ENCODE measurements around the gene RASL10A.

Gene RASL10A

DNA sequence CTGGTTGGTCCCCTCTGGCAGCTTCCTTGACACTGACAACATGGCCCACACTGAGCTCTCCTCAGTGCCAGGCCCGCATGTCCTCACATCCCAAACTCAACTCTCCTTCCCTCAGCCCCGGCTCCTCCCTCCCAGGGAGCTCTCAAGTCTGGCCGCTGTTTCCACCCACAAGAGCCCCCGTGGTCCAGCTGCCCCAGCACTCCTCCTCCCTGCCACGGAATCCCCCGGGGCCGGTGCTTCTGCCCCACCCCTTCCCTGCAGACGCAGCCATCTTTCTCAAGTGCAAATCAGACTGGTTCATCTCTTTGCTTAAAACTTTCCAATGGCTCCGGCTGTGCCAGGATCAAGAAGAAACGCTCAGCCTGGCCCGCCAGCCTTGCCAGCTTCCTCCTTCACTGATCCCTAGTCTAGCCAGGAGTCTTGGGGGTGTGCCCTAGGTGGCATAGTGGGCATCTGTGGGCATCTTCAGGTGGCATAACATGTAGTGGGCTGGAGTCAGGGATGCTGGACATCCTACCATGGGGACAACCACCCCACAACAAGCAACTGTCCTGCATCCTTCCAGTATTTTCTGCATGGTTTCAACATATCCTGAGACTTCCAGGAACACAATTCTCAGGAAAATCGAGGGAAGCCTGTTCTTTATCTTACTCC is 22.3 kb upstream of the RASL10A start:
- no peak for DNase-seq

GRCh38 chr22:29336751-29337490 is 21.4 kb upstream of the RASL10A start:
- DNase-seq = no peak

GRCh38 chr22:29335656-29336055 is 20.2 kb upstream of the RASL10A start:
- DNase-seq = no peak

DNA sequence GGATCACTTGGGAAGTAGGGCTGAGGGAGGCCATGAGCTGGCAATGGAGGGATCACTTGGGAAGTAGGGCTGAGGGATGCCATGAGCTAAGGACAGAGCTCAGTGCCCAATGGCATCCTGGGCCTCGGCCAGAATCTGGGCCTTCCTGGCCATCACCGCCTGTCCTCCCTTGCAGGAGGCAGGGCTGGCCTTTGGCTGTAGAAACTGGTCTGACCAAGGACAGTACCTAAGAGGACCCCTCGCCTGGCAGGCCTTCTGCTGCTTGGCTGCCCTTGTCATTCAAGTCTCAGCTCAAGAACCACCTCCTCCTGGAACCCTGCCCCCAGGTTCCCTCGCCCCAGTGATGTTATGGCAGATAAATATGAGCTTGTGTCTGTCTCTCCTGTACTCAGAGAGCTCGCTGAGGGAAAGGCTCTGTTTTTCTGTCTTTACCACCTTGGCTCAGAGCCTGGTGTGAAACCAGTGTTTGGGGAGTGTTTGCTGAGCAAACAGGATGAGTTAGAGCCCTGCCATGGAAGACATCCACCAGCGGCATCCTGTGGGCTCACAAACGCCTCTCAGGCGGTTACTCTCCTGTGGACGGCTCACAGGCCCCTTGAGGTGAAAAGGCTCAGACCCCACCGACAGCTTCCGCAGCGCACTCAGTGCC is 19.3 kb upstream of the RASL10A start:
- DNase-seq = no peak

DNA sequence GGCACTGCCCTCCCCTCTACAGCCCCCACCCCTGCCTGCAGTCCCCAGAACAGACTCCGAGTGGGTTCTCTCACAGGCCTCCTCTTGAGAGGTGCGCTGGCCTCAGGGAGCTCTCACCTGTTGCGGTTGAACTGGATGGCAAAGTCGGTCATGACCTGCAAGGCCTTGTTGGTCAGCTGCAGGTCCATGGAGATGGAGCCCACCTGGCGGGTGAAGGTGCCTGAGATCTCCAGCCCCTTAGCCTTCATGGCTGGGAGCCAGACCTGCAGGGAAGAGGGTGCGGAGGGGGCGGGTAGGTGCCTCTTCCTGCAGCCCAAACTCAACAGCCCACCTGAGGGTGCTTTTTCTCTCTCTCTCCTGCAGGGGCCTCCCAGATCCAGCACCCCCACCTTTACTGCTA is 18.7 kb upstream of the RASL10A start:
- DNase-seq = no peak

DNA sequence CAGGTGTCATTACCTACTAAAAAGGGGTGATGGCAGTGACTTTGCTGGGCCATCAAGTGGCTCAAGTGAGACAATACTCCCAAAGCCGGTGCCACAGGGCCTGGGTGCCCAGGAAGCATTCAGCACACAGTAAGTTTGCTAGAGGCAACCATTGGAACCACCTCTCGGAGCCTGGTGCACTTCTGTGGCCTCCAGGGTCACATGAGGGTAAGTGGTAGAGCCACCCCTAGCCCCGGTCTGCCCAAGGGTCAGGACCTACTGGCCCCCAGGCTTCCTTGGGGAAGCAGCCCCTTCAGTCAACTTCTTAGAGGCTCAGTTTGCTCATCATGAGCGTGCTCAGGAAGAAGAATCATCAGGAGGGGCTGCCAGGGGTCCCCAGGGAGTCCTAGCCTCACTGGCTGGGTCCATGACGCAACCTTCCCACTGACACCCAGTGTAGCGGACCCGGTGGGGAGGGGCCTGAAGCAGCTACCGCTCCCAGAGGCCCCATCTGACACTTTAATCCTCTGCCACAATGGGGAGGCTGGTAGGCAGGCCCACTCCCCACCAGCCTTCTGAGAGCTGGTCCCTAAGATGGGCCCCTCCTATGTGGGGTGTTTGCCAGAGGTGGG is 17.5 kb upstream of the RASL10A start:
- DNase-seq = no peak

GRCh38 chr22:29331658-29332300 is 16.3 kb upstream of the RASL10A start:
- DNase-seq = no peak

DNA sequence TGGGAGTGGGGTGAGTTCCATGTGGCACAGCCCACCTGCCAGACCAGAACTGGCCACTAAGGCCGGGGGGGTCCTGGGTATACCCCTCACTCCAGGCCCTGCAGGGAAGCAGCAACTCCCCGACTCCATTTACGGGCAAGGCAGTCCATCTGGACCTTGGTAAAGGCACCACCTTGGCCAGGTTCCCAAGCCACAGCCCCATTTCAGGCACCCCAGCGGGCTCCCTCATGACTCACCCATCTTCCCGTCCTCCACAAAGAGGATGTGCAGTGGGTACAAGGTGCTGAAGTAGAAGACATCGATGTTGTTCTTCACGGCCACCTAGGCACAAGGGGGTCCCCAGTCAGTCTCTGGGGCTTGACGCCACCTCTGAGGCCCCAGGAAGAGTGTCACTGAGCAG is 15.7 kb upstream of the RASL10A start:
- DNase-seq = no peak

DNA sequence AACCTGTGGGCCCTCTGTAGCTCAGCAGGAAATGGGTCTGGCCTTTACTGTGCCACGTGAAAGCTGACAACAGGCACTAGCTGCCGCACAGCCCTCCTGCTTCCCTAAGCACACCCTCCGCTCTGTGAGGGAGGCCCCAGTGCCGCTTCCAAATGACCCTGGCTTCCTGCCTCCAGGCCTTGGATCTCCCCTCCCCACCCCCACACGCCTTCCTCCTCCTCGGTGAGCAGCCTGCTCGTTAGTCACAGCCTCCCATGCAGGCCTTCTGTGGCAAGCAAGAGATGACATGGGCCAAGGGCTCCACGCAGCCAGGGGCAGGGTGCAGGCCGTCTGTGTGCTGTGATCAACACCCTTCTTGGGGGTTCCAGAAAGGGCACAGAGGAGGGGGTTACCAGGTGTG is 15.3 kb upstream of the RASL10A start:
- no peak for DNase-seq

DNA sequence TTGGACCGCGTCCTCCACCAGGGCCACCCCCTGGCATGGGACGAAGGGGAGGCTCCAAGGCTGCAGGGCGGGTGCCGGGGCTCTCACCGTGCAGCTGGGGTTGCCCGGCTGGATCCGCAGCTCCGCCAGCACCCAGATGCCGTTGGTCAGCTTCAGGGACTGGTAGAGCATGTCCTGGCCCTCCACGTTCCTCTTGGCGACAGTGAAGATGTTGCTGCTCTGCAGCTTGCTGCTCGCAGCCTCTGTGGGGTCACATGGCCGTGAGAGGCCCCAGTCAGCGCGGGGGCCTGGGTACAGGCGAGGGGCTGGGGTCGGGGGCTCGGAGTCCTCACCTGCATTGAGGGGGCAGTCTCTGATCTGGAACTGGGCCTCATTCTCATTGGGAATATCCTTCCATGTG is 14.8 kb upstream of the RASL10A start:
- DNase-seq = no peak

GRCh38 chr22:29329581-29329980 is 14.1 kb upstream of the RASL10A start:
- no peak for DNase-seq

DNA sequence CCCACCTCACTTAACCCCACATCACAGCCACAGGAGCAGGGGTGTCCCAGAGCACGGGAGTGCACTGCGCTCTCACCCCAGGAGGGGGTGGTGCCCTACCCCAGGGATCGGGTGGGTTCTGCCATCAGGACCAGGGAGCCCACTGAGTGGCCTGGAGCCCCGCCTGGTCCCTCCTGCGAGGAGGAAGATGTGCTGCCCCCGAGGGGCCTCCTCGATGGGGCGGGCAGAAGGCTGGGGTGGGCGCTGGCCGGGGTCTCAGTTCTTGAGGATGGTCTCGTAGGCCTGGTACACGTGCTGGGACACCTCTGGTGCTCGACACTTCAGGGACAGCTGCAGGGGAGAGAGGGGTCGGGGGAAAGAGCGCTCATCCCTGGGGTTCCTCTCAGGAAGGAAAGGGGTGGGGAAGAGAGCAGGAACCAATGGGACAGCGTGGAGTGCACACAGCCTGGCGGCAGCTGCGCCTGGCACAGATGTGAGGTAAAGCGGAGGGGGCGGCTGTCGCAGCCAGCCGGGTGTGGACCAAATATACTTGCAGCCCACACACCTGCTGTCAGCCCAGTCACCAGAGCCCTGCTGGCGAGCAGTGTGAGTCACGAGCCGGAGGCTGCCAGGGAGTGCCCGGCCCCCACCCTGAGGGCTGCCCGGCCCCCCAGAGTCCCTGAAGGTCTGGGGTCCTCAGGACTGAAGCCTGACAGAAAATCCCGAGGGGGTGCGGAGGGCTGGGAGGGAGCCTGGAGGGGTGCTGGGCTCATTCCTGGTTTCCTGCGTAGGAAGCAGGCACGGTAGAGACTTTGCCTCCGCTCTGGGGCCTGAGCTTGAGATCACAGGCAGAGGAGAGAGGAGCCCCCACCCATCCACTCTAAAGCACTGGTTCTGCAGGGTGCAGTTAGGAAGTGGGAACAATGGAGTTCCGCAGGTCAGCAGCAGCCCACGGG is 13.3 kb upstream of the RASL10A start:
- DNase-seq = no peak

DNA sequence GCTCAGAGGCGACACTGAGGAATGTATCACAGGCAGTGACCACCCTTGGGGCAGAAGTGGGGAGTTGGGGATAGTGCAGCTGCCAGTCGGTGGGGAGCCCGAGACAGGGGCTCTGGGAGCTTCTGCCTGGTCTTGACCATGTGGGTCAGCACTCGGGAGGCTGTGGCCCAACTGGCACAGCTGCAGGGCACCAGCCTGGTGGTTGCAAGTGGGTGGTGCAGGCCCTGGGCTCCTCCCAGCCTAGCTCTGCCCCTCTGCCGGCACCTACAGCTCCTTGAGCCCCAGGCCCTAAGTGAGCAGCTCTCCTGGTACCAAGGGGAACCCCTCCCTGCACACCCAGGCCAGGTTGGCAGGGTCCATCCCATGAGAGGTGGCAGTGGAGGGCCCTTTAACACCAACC is 12.6 kb upstream of the RASL10A start:
- no peak for DNase-seq

GRCh38 chr22:29327089-29327764 is 11.7 kb upstream of the RASL10A start:
- DNase-seq = no peak

DNA sequence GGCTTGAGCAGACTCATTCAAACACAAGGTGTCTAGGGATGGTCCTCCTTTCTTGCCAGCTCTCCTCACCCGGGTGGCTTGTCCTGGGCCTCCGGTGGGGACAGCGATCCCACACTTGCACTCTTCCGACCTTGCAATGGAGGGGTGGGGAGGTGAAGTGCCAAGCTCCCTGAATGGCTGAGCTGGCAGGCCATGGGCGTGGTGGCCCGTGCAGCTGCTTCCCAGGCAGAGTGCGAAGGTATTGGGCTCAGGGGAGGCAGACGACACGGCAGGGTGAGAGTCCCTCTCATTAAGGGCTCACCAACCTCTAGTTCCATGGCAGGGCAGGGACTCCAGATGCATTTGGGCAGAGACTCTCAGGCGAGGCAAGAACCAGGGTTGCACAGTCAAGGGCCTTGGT is 11.0 kb upstream of the RASL10A start:
- no peak for DNase-seq

GRCh38 chr22:29325785-29326315 is 10.4 kb upstream of the RASL10A start:
- DNase-seq = no peak

- DNase-seq = no peak
Measured at GRCh38 chr22:29325356-29325755, 9.9 kb upstream of the RASL10A start.

DNA sequence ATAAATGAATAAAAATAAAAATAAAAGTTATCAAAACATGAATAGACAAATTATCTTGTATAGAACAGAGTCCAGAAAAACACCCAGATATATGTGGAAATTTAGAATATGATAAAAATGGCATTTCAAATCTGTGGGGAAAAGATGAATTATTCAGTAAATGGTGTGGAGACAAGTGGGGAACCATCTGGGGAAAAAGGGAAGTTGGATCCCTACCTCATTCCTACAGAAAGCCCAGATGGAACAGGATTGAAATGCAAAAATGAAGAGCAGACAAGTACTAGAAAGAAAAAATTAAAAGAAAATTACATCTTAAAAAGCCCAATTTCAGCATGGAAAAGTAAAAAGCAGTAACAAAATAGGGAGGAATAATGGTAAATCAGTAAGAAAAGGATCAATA is 8.1 kb upstream of the RASL10A start:
- DNase-seq = no peak

DNA sequence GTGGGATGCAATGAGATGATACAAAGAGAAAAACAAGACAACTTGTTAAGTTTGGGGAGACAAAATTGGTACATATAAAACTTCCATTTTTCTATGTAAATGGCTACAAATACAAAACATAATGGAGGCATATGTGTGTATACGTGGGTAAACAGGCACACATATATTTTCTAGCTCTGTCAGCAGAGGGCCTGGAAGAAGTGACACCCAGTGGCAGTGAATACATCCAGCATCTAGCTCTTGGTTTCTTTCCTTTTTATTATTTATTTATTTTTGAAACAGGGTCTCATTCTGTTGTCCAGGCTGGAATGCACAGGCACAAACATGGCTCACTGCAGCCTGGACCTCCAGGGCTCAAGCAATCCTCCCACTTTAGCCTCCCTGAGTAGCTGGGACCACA is 5.0 kb upstream of the RASL10A start:
- no peak for DNase-seq

DNA sequence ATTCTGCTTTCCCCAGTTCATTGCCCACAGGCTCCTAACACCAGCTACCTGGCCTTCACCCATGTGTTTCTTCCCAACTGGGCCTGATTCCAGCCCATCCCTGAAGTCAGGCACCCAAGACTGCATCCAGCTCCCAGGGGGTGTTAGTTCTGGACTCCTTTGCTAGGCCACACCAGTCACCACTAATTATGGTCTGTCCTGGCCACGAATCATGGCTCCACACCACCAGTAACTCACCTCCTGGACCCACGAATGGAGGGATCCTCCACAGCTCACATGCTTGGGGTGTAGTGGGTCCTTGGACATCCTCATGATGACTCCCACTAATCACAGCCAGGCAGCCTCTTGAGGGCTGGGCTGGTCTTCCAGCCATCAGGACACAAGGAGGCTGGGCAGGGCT is 3.6 kb upstream of the RASL10A start:
- no peak for DNase-seq

GRCh38 chr22:29317827-29318454 is 2.4 kb upstream of the RASL10A start:
- no peak for DNase-seq

All from DMS153 (cell line).